GM21619 (cell line): Measurements from ENCODE around the gene CACNA1C.

Experiments
- ATAC-seq: cut with Tn5 transposase; IDR thresholded peaks from one replicate; pipeline ENCODE4 v1.9.1; 2021; ENCODE audit not compliant: unreplicated experiment

The CACNA1C gene

DNA sequence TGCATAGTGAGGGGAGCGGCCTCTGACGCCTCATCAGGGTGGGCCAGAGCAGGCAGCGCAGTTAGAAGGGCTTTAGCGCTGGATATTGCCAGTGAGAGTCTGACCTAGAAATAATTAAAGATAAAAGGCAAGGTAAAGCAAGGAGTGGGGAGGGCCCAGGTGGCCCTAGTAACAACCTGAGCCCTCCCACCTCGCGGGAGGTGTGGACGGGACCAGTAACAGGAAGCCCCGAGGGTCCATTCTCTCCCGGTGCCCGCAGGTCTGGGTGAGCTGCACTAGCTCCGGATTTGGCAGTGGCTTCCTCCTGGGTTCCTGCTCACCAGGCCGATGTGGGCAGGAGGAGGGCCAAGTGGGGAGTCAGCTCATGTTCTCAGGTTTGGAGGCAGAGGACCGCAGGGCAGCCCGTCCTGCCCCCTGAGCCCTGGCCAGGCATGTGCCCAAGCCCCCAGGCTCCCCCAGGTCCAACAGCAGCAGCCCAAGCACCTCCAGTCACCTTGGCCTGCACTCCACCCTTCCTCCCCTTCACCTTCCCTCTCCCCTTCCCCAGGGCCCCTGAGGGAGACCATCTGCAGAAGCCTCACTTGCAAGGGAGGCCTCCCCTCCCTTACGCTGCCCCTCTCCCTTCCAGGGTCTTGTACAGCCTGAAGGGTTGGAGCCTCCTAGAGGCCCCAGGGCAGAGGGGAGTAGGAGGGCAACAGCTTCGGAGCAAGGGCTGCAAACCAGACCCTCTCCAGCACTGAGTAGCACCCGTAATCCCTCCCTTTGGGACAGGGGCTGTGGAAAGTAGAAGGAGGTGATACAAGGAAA lies 597.7 kb downstream of the CACNA1C start:
- no peak for ATAC-seq

DNA sequence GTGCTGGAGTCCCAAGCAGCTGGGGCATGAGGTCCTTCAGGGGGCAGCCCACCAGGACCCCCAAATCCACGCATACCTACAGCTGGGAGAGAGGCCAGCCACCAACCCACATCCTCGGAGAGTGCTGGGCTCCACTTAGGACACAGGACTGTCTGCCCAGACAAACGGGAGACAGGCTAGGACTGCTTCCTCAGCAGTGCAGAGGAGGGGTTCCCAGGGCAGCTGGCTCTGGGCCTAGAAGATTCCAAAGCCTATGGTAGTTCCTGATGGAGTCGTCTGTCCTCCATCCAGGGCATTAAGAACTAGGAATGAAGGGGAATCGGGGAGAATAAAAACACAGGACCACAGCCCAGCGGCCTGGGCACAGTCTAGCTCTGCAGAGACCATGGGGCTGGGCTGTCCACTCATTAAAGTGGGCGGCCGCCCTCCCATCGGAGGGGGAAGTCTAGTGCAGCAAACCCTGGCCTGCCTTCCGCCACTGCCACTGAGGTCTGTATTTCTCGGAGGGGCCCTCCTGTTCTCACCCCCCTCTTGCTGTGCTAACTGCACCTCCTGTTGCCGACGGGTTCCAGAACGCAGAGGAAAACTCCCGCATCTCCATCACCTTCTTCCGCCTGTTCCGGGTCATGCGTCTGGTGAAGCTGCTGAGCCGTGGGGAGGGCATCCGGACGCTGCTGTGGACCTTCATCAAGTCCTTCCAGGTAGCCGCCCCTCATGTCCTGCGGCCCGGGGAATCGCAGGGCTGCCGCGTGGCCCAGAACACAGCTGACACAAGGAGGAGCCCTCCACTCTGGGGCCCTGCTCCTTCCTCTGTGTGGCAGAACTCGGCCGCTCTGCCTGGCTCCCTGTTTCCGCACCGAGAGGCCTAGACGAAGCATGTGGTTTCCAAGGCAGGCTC lies 598.5 kb downstream of the CACNA1C start:
- no peak for ATAC-seq

DNA sequence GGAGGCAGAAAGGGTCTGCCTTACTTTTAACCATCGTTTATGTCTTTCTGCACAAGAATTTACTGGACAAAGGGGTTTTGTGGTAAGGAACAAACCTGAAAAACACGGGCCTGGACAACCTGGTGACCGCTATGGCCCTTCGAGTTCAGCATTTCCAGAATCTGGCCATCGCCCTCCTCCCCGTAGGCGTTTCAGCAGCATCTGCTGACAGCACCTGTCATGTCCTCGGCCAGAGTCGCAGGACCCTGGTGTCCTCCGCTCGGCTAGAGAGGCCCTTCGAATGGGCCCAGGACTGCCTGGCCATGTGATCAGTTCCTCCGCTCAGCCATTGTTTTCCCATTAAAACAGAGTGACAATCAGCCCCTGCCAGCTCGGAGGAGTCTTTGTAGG lies 599.2 kb downstream of the CACNA1C start:
- no peak for ATAC-seq

DNA sequence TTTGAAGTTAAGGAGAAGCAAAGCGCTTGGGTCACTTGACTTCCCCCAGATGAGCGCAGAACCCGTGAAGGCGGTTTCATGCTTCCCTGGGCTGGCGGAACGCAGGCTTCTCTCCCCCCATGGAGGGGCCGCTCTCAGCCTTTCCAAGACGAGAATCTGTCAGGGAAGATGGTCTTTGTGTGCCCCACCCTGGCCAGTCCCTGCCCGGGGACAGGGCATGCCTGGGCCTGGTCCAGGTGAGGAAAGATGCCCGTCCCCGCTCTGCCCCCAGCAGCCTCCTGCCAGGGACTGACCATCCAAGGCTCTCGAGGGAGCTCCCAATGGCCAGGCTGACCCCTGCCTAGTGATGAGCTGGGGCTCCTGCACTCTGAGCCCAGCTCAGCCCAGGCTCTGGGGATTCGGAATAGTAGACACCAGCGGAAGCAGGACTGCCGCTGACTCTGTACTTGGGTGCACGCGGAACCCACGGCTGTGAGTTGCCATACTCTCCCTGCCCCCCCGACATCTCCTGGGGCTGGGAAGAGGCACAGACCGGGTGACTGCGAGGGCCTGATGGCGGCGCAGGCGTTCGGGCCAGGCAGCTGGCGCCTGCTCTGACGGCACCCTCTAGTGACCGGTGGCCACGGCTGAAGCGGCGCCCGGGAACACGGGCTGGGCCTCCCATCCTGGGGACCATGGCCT lies 599.8 kb downstream of the CACNA1C start:
- no peak for ATAC-seq

DNA sequence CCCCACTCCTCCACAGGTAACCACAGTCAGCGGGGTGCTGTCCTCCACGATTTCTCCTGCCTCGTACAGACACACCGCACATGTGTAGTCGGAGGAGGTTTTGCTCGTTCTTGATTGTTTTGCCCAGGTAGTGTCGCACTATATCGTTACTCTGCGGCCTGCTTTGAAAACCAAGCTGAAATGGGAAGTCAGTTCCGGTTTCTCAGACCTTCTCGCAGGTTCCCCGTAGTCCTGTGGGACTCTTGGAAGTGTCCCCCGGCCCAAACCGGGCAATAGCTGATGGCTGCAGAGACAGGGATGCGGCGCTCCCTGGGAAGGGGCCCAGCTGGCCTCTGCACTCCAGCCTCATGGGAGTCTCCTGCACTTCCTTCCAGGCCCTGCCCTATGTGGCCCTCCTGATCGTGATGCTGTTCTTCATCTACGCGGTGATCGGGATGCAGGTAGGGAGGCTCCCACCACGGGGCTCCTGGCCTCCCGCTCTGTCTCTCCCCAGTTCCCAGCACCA lies 600.7 kb downstream of the CACNA1C start:
- no peak for ATAC-seq

DNA sequence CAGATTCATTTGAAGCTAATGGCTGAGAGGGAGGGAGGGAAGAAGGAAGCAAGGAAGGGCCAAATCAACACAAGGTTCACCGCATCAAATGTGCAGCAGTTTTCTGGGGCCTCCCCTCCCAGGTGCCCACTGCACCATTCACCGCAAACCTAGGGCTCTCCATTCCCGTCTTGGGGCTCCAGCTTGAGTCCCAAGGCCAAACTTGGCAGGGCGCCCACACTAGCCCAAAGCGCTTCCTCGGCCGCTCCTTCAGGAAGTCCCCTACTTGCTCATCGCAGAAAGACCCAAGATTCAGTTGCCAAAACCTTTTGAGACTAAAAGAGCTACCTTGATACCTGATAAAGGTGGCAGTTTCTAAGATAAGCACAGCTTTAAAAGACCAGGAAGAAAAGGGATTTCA lies 601.5 kb downstream of the CACNA1C start:
- ATAC-seq: no peak

DNA sequence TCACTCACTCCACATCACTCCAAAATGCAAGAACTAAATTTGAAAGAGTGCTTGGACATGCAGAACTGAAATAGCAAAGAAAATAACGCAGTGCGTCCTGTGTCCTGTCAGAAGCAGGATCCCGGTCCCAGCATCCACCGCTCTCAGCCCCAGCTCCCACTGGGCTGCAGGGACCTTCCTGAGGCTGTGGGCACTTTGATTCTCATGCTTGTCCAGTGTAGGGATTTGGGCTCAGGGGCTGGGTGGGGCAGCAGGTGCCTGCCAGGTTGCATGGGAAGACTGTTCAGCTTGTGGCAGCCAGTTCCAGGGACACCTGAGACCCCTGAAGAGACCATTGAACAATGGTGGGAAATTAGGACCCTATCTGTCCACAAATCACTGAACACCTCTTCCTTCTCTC lies 602.0 kb downstream of the CACNA1C start:
- ATAC-seq: no peak

DNA sequence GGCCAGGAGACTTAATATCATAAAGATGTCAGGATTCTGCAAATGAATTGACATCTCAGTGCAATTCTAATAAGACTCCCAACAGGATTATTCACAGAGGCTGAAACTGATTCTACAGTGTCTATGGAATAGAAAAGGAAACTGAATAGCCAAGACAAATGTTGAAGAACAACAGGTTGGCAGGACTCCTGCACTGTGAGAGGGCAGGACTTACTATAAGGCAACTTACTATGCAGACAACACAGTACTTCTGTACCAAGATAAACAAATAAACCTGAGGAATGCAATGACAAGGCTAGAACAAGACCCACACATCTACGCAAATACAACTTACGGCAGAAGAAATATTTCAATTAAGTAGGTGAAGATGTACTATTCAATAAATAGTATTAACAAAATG lies 609.7 kb downstream of the CACNA1C start:
- ATAC-seq: no peak

DNA sequence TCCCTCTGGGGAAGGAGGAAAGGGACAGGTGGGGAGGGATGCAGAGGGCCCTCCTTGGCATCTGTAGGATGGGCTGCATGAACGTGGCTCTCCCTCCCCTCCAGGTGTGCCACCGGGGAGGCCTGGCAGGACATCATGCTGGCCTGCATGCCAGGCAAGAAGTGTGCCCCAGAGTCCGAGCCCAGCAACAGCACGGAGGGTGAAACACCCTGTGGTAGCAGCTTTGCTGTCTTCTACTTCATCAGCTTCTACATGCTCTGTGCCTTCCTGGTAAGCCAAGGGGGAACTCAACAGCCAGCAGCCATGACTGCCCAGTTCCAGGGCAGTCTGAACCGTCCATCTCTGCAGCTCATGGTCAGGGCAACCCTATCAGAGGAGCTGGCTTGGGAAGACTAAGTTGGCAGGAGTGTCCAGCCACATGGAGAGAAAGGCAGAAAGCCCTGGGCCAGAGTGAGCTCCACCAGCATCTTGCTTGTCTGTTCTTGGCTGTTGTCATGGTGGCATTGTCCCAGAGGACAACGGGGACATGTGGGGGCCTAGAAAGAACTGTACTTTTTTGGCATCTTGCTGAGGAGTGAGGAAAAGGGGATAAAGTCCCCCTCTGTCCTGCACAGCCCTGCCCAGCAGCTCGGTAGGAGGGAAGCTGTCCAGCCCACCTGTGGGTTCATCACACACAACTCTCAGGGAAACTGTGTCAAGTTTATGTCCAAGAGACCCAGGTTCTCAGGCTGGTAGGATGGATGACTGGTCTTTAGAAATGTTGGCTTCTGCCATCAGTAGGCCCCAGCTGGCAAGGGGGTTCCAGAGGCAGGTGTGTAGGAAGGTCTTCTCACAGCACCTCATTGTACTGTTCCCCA lies 612.2 kb downstream of the CACNA1C start:
- ATAC-seq: no peak

DNA sequence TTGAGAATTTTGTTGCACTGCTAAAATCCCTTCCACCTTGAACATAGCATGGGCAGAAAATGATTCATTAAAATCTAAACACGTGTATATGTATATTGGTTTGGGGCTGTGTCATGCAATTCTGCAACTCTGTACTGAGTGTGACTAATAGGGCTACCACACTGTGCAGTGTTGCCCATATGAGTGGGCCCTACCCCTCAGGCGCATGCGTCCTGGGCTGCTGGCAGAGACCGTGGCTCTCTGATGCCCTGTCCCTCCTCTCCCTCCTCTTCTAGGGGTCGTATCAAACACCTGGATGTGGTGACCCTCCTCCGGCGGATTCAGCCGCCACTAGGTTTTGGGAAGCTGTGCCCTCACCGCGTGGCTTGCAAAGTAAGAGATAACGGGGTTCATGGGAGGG lies 613.6 kb downstream of the CACNA1C start:
- ATAC-seq: no peak

DNA sequence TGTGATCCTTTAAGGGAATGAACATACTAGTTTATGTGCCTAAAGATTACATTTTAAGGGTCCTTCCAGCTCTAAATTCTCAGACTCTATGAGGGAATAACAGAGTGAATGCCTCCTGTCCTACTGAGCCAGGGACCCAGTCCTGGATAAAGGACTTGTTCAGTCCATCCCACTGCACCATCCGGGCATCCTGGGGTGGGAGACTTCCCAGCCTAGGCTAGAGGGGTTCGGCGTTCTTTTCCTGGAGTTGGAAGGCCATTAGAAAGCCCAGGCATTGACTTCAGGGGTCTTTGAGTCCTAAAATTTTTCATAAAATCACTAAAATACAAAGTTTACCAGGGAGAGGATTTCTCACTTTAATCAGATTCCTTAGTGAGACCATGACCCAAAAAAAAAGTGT lies 614.1 kb downstream of the CACNA1C start:
- no peak for ATAC-seq

DNA sequence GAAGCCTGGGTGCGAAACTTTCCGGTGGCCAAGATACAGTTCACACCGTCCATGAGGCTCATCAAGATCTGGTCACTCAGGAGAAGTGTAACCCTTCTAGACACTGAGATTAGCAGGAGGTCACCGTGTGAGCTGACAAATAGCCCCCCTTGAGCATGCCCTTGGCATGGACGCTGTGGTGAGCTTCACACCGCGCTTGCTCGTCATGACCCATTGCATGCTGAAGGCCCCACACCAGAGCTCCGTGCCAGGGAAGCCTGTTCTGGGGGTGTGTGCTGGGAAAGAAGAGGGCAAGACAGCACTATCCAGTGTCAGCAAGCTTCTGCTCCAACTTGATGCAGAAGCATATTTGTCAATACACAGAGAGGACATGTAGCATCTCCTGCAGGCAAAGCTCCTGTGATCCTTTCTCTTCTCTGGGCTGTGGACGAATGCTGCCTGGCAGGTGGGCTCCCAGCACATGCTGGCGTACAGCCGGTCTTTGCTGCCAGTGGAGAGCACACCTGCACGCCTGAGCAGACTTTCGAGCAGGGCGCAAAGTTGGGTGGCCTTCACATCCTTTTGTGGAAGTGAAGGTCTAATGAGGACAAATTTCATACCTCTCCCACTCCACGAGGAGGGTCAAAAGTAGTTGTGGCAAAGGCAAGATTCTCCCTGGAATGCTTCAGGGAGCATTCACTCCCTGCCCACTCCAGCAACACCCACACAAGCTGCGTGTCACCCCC lies 615.1 kb downstream of the CACNA1C start:
- no peak for ATAC-seq

DNA sequence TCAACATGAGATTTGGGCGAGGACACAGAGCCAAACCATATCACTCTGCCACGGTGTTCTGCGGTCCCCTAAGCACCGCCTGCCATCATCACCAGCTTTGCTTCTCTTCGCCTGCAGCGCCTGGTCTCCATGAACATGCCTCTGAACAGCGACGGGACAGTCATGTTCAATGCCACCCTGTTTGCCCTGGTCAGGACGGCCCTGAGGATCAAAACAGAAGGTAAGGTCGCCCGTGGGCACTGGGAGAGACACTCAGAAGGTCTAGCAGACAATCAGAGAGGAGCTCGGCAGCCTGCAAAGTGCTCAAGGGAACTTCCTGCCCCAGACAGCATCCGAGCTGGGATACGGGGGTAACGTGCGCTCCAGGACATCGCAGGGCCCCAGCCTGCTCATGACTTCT lies 616.0 kb downstream of the CACNA1C start:
- ATAC-seq: no peak

DNA sequence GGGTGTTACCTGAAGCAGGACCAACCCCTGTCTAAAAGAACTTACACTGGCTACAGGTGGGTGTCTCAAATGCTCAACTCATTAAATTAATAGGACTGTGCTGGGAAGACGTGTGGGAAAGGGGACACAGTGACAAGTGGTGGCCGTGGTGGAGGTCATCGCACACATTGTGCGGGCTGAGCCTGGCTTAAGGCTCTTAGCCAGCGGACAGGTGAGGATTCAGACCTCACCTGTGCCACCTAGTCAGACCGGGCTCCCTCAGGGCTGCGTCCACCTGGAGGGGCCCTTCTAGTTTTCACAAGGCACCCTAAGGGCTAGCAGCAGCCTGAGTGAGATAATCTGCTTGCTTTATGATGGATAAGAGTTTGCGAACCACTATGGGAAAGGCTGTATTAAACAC lies 616.8 kb downstream of the CACNA1C start:
- ATAC-seq: no peak

DNA sequence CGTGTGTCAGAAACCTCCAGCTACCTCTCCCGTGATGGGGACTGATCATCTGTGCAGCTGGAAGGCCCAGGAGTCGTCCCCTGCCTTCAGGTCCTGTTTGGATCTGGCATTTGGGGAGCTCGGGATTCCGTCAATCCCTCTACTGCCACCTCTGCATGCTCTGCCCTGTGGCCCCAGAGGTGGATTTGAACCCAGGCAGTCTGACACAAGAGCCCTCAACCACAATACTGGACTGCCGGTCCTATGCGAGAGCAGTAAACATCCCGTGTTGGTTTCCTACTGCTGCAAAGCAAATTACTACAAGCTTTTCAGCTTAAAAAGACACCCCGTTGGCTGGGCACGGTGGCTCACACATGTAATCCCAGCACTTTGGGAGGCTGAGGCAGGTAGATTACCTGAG lies 620.1 kb downstream of the CACNA1C start:
- ATAC-seq: no peak

DNA sequence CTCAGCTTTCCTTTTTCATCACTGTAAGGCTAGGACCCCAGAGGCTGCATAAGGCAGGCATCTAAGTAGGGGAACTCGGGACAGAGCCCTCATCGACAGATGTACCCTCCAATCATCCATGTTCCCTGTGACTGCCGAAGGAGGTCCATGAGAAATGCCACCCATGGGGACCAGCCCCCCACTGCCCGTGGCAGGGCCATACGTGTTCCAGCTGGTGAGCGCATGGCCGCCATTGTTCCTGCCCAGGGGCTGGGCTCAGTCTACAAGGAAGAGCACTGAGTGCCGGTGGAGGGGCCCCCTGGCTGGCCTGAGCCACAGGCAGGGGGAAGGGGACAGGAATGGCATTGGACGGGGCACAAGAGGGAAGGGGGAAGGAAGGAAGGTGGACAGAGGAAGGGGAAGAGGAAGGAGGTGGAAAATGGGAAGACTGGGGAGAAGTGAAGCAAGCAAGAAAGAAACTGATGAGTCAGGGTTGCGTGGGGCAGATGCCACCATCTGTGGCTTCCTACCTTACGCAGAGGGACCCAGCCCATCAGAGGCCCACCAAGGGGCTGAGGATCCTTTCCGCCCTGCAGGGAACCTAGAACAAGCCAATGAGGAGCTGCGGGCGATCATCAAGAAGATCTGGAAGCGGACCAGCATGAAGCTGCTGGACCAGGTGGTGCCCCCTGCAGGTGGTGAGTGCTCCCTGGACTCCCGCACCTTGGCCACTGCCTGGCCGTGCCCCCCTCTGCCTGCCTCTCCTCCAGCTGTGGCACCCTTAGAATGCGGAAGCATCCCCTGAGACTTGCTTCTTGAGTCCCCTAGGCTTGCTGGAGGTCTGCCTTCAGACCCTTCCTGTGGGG lies 621.4 kb downstream of the CACNA1C start:
- no peak for ATAC-seq

DNA sequence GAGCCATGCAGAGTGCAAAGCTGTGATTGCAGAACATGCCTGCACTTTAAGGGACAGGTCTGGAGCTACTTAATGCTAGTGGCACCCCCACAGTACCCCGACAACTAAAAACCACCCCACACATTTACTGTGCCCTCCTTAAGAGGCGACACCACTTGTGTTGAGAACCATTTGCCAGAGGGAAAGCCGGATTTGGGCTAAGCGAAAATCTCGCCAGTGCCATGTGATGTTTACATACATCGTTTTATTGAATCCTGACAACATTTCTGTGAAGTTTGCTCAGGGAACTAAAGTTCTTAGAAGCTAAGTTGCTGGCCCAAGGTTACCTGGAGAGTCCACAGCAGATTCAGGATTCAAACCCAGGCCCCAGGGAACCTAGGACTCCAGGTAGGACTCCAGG lies 623.0 kb downstream of the CACNA1C start:
- ATAC-seq: no peak

DNA sequence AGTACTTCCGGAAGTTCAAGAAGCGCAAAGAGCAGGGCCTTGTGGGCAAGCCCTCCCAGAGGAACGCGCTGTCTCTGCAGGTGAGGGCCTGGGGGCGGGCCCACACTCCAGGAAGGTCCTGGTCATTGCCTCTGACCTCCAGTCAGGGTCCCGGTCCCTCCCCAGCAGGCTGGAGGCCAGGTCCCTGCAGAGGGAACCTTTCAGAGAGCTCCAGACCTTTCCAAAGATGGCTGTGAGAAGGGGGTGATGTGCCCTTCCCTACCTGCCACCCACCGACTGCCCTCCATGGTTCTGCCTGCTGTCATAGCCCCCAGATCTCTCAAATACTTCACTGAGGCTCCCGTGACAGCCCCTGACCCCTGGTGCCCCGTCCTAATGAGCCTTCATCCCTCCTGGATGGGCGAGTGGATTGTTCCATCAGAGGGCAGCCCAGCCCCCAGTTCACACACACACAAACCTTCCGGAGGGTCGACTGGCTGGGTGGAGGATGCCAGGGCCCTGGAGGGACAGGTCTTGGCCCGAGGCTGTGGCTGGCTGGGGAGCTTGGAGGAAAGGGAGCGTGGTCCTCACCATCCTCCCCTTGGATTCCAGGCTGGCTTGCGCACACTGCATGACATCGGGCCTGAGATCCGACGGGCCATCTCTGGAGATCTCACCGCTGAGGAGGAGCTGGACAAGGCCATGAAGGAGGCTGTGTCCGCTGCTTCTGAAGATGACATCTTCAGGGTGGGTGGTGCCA lies 624.5 kb downstream of the CACNA1C start:
- ATAC-seq: no peak
